NB4 (cell line): ENCODE measurements around the gene OR2AG2.

Experiments
- DNase-seq: peaks from one replicate; pipeline ENCODE4 v3.0.0; 2010; ENCODE audit warnings: low read depth
- H3K4me3 ChIP-seq: one replicate; pipeline ENCODE4 v1.5.1; 2011; ENCODE audit warnings: mild to moderate bottlenecking, low read depth, low read length, moderate library complexity
- CTCF ChIP-seq: IDR thresholded peaks from one replicate; pipeline ENCODE4 v1.5.1; 2012; ENCODE audit warnings: low read depth, low read length
- MAX ChIP-seq: IDR thresholded peaks from 2 replicates; pipeline ENCODE4 v1.6.1; 2011; ENCODE audit warnings: low read depth, low read length
- MYC ChIP-seq: IDR thresholded peaks from 2 replicates; pipeline ENCODE4 v1.6.1; 2011; ENCODE audit warnings: low read depth, low read length
- POLR2A ChIP-seq: IDR thresholded peaks from 2 replicates; pipeline ENCODE4 v1.6.1; 2011; ENCODE audit warnings: mild to moderate bottlenecking; ENCODE audit not compliant: insufficient read length; ENCODE audit errors: extremely low read depth

Gene OR2AG2

GRCh38 chr11:6745465-6746015 lies 26.2 kb downstream of the OR2AG2 start:
- no peak overlapping the region for H3K4me3 ChIP-seq
- DNase-seq: no peak
- TF ChIP-seq CTCF (no peak), POLR2A (no peak), MAX (no peak), MYC (no peak)

- no peak overlapping the region for H3K4me3 ChIP-seq
Observed at GRCh38 chr11:6745018-6745417, 26.8 kb downstream of the OR2AG2 start.

GRCh38 chr11:6742260-6742659 lies 29.5 kb downstream of the OR2AG2 start:
- TF ChIP-seq CTCF: no peak
- no peak for TF ChIP-seq POLR2A
- no peak for TF ChIP-seq MAX
- no peak for TF ChIP-seq MYC
- no peak for DNase-seq
- no peak overlapping the region for H3K4me3 ChIP-seq

More at GRCh38 chr11:6745018-6745417, 26.8 kb downstream of the OR2AG2 start:
- TF ChIP-seq MAX: no peak
- no peak for TF ChIP-seq POLR2A
- no peak for TF ChIP-seq CTCF
- no peak for TF ChIP-seq MYC
- DNase-seq: no peak

GRCh38 chr11:6738590-6738989 lies 33.2 kb downstream of the OR2AG2 start:
- no peak for DNase-seq
- H3K4me3 ChIP-seq: no peak overlapping the region
- TF ChIP-seq MAX (no peak), CTCF (no peak), POLR2A (no peak), MYC (no peak)

- peak; percentile 49 for TF ChIP-seq CTCF
- TF ChIP-seq POLR2A: no peak
- TF ChIP-seq MYC: no peak
- peak; percentile 62 for DNase-seq
- H3K4me3 ChIP-seq: no peak overlapping the region
Observed at GRCh38 chr11:6737872-6738466, 33.8 kb downstream of the OR2AG2 start.

- peak; percentile 15 for DNase-seq
- TF ChIP-seq POLR2A (no peak), MAX (no peak), MYC (no peak), CTCF (no peak)
- H3K4me3 ChIP-seq: no peak overlapping the region
Observed at GRCh38 chr11:6736495-6737121, 35.2 kb downstream of the OR2AG2 start.
